HL-60 (cell line): ENCODE results near the gene TRAPPC12.

ENCODE experiments used
- DNase-seq, 2 experiments: peaks; one replicate each; pipeline ENCODE4 v3.0.0-alpha.2; 2010 to 2020; ENCODE audit warnings: low read depth in 1 of 2, low spot score in 1 of 2
- H3K27ac ChIP-seq: fragments of 250-450 bp; sonication (Bioruptor Pico); replicated peaks from 2 replicates; pipeline ENCODE4 v1.5.1; 2020; ENCODE audit warnings: mild to moderate bottlenecking, moderate library complexity
- H3K27me3 ChIP-seq: fragments of 250-450 bp; sonication (Bioruptor Pico); 2 replicates; pipeline ENCODE4 v1.5.1; 2021; ENCODE audit warnings: mild to moderate bottlenecking, moderate library complexity; ENCODE audit not compliant: insufficient read depth, poor library complexity, severe bottlenecking
- H3K4me3 ChIP-seq: replicated peaks from 2 replicates; pipeline ENCODE4 v1.5.1; 2011; ENCODE audit warnings: mild to moderate bottlenecking, control low read depth, low read length; ENCODE audit not compliant: insufficient read depth
- GABPA ChIP-seq: IDR thresholded peaks from 2 replicates; pipeline ENCODE4 v1.6.1; 2012; ENCODE audit warnings: low read depth
- POLR2AphosphoS5 ChIP-seq: IDR thresholded peaks from 2 replicates; pipeline ENCODE4 v1.6.1; 2012; ENCODE audit warnings: low read depth
- SPI1 ChIP-seq: IDR thresholded peaks from 2 replicates; pipeline ENCODE4 v1.6.1; 2012; ENCODE audit warnings: low read depth, mild to moderate bottlenecking, borderline replicate concordance
- TF ChIP-seq, protein P1 (sequence below): IDR thresholded peaks from 2 replicates; pipeline ENCODE4 v1.6.1; 2012; ENCODE audit warnings: low read depth; ENCODE audit not compliant: insufficient replicate concordance
- TF ChIP-seq, protein P2 (sequence below): IDR thresholded peaks from one replicate; pipeline ENCODE4 v1.5.1; 2011; ENCODE audit warnings: low read length, control low read depth, inconsistent platforms; ENCODE audit not compliant: insufficient read depth

TRAPPC12 gene

DNA sequence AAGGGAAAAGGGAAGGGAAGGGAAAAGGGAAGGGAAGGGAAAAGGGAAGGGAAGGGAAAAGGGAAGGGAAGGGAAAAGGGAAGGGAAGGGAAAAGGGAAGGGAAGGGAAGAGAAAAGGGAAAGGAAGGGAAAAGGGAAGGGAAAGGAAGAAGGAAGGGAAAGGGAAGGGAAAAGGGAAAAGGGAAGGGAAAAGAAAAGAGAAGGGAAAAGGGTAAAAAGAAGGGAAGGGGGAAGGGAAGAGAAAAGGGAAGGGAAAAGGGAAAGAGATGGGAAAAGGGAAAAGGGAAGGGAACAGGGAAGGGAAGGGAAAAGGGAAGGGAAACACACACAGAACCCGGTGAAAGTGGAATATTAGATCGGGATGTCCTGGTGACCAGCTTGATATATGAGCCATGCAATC is 42.6 kb upstream of the TRAPPC12 start:
- no peak for TF ChIP-seq POLR2AphosphoS5
- no peak for TF ChIP-seq SPI1
- TF ChIP-seq, protein P1, sequence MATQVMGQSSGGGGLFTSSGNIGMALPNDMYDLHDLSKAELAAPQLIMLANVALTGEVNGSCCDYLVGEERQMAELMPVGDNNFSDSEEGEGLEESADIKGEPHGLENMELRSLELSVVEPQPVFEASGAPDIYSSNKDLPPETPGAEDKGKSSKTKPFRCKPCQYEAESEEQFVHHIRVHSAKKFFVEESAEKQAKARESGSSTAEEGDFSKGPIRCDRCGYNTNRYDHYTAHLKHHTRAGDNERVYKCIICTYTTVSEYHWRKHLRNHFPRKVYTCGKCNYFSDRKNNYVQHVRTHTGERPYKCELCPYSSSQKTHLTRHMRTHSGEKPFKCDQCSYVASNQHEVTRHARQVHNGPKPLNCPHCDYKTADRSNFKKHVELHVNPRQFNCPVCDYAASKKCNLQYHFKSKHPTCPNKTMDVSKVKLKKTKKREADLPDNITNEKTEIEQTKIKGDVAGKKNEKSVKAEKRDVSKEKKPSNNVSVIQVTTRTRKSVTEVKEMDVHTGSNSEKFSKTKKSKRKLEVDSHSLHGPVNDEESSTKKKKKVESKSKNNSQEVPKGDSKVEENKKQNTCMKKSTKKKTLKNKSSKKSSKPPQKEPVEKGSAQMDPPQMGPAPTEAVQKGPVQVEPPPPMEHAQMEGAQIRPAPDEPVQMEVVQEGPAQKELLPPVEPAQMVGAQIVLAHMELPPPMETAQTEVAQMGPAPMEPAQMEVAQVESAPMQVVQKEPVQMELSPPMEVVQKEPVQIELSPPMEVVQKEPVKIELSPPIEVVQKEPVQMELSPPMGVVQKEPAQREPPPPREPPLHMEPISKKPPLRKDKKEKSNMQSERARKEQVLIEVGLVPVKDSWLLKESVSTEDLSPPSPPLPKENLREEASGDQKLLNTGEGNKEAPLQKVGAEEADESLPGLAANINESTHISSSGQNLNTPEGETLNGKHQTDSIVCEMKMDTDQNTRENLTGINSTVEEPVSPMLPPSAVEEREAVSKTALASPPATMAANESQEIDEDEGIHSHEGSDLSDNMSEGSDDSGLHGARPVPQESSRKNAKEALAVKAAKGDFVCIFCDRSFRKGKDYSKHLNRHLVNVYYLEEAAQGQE = no peak
- H3K27me3 ChIP-seq = no peaks in the 10 kb centered on the region
- no peak for DNase-seq
- H3K27ac ChIP-seq = no peak overlapping the region
- no peak overlapping the region for H3K4me3 ChIP-seq

DNA sequence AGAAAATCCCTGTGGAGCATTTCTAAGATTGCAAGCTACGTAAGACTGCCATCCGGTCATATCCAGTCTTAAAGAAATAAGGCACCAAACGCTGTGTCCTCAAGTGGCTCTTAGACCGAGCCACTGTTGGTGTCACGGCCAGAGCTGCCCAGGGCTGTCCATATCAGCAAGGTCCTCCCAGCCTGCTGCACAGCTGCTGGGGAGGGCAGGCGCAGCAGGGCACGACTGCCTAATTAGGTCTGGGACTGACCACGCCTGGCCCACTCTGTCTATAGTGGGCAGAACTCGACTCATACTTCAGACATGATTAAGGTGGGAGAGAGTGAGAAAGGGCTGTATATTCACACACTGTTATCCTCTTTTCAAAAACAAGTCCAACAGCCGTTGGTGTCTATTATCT is 41.2 kb upstream of the TRAPPC12 start:
- TF ChIP-seq, protein P2, sequence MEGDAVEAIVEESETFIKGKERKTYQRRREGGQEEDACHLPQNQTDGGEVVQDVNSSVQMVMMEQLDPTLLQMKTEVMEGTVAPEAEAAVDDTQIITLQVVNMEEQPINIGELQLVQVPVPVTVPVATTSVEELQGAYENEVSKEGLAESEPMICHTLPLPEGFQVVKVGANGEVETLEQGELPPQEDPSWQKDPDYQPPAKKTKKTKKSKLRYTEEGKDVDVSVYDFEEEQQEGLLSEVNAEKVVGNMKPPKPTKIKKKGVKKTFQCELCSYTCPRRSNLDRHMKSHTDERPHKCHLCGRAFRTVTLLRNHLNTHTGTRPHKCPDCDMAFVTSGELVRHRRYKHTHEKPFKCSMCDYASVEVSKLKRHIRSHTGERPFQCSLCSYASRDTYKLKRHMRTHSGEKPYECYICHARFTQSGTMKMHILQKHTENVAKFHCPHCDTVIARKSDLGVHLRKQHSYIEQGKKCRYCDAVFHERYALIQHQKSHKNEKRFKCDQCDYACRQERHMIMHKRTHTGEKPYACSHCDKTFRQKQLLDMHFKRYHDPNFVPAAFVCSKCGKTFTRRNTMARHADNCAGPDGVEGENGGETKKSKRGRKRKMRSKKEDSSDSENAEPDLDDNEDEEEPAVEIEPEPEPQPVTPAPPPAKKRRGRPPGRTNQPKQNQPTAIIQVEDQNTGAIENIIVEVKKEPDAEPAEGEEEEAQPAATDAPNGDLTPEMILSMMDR = no peak
- TF ChIP-seq POLR2AphosphoS5 (no peak), GABPA (no peak), SPI1 (no peak)
- TF ChIP-seq, protein P1 = no peak
- DNase-seq = no peak
- no peak overlapping the region for H3K27ac ChIP-seq
- no peak overlapping the region for H3K4me3 ChIP-seq
- H3K27me3 ChIP-seq = no peaks in the 10 kb centered on the region

DNA sequence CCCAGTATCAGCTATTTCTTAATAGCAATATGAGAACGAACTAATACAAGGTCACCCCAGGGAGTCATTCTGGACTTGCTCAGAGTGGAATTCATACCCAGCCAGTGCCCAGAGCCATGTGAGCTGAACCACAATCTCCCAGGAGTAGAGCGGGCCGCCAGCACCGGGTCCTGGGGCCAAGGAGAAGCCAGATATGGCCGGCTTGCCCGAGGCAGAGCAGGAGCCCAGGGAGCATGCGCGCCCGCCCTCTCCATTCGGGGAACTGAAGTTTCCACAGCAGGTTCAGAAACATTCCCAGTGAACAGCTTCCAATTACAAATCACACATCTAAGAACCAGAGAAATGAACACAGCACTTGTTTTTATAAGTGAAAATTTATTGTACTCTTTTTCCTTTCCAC is 39.4 kb upstream of the TRAPPC12 start:
- DNase-seq = no peak
- H3K4me3 ChIP-seq = no peak overlapping the region
- TF ChIP-seq POLR2AphosphoS5 = no peak
- TF ChIP-seq, protein P1 = no peak
- no peaks in the 10 kb centered on the region for H3K27me3 ChIP-seq
- no peak overlapping the region for H3K27ac ChIP-seq

DNA sequence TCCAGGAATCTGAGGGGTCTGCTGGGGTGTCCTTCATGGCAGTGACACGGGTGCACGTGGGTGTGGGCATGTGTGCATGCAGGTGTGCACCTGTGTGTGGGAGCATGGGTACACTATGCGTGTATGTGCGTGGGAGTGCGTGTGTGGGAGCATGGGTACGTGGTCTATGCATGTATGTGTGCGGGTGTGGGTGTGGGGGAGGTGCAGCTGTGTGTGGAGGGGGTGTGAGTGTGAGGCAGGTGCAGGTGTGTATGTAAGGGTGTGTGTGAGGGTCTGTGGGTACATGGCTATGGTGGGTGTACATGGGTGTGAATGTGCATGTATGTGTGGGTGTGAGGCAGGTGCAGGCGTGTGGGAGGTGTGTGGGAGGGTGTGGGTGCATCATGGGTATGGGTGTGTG is 38.2 kb upstream of the TRAPPC12 start:
- no peak for DNase-seq
- no peaks in the 10 kb centered on the region for H3K27me3 ChIP-seq
- no peak overlapping the region for H3K4me3 ChIP-seq
- no peak overlapping the region for H3K27ac ChIP-seq
- TF ChIP-seq, protein P1 = no peak
- TF ChIP-seq SPI1 (no peak), POLR2AphosphoS5 (no peak), GABPA (no peak)
- TF ChIP-seq, protein P2 = no peak
